Measurements from ENCODE around the gene LRRTM4. TPM values are rescaled to one million over a fixed set of nuclear protein-coding genes. Genes with fewer than 3 reads are reported as not detected.
"Not testable (repeated sequence)": the region's sequence is repeated elsewhere in the genome, so short reads cannot be mapped to it uniquely, and the experiment has no call there.

LRRTM4 gene
- total RNA-seq, 1 donor from 2014 or later, result not detected

- FAIRE-seq (no peak), DNase-seq (ENCODE audit: low read depth) (no peak)
- Histone ChIP-seq H3K36me3 (ENCODE audit: control insufficient read depth, insufficient read depth, low read length) (no peaks in the 10 kb centered on the region), H3K27me3 (ENCODE audit: control insufficient read depth, insufficient read depth, low read length) (no peaks in the 10 kb centered on the region), H3K4me3 (ENCODE audit: low read depth, low read length) (no peak overlapping the region)
- no peak for TF ChIP-seq CTCF (IDR thresholded peaks at IDR 0.05; ENCODE audit: insufficient read depth, low read length, severe bottlenecking)
These were observed 419.2 kb downstream of the LRRTM4 start for GRCh38 chr2:77102927-77103326.

DNA sequence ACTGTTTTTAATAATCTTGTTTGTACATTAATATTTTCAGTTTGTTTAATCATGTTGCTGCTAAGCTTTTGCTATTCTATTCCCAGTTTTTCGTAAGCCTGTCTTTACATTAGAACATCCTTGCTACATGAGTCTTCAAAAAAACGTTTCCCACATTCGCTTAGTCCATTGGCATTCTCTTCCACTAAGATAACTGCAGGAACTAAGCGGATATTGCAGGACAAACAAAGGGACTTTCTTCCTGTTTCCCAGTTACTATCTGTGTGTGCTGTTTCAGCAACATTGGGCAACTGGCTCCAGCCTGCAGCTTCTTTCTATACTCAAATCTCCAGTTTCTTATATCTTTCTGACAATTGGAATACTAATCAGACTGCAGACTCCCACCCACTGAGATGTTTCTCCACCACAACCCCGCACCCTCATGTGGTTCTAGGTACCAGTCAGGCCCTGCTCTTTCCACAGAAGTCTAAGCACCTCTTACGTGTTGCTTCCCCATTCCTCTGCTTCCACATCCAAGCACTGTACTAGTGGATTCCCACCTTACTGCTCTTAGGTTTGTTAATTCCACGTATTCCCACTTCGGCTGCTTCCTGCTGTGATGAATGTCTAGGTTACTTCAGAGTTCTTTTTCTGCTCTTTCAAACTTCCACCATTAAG, 420.3 kb downstream of the LRRTM4 start:
- no peak for DNase-seq (ENCODE audit: low read depth)
- Histone ChIP-seq H3K4me3 (ENCODE audit: low read depth, low read length) (no peak overlapping the region), H3K36me3 (ENCODE audit: control insufficient read depth, insufficient read depth, low read length) (no peaks in the 10 kb centered on the region), H3K27me3 (ENCODE audit: control insufficient read depth, insufficient read depth, low read length) (no peaks in the 10 kb centered on the region)
- FAIRE-seq, result no peak
- TF ChIP-seq CTCF (IDR thresholded peaks at IDR 0.05; ENCODE audit: insufficient read depth, low read length, severe bottlenecking), result no peak

GRCh38 chr2:77099961-77100360, 422.2 kb downstream of the LRRTM4 start:
- Histone ChIP-seq H3K4me3 (ENCODE audit: low read depth, low read length) (no peak overlapping the region), H3K27me3 (ENCODE audit: control insufficient read depth, insufficient read depth, low read length) (no peaks in the 10 kb centered on the region), H3K36me3 (ENCODE audit: control insufficient read depth, insufficient read depth, low read length) (no peaks in the 10 kb centered on the region)
- no peak for TF ChIP-seq CTCF (IDR thresholded peaks at IDR 0.05; ENCODE audit: insufficient read depth, low read length, severe bottlenecking)
- FAIRE-seq (no peak), DNase-seq (ENCODE audit: low read depth) (no peak)

DNA sequence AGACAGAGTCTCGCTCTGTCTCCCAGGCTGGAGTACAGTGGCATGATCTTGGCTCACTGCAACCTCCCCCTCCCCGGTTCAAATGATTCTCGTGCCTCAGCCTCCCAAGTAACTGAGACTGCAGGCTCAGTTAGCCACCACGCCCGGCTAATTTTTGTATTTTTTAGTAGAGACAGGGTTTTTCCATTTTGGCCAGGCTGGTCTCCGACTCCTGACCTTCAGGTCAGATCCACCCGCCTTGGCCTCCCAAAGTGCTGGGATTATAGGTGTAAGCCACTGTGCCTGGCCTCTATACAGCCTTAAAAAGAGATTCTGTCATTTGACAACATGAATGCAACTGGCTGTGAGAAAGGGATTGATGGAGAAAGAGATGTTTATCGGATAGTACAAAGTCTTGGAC, 426.7 kb downstream of the LRRTM4 start:
- not testable (repeated sequence) for FAIRE-seq; H3K27me3 ChIP-seq (ENCODE audit: control insufficient read depth, insufficient read depth, low read length); DNase-seq (ENCODE audit: low read depth); H3K4me3 ChIP-seq (ENCODE audit: low read depth, low read length); H3K36me3 ChIP-seq (ENCODE audit: control insufficient read depth, insufficient read depth, low read length)

DNA sequence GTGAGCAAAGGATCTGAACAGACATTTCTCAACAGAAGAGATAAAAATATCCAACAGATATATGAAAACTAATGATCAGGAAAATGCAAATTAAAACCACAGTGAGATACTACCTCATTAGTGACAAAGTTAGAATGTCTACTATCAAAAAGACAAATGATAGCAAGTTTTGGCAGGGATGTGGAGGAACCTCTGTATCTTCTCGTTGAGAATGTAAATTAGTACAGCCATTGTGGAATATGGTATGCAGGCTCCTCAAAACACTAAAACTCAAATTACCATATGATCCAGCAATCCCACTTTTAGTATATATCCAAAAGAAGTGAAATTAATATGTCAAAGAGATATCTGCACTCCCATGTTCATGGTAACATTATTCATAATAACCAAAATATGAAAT, 427.1 kb downstream of the LRRTM4 start:
- no peak for DNase-seq (ENCODE audit: low read depth)
- TF ChIP-seq CTCF (IDR thresholded peaks at IDR 0.05; ENCODE audit: insufficient read depth, low read length, severe bottlenecking), result no peak
- no peaks in the 10 kb centered on the region for H3K27me3 ChIP-seq (ENCODE audit: control insufficient read depth, insufficient read depth, low read length)
- FAIRE-seq, result no peak
- no peaks in the 10 kb centered on the region for H3K36me3 ChIP-seq (ENCODE audit: control insufficient read depth, insufficient read depth, low read length)
- H3K4me3 ChIP-seq (ENCODE audit: low read depth, low read length), result no peak overlapping the region

DNA sequence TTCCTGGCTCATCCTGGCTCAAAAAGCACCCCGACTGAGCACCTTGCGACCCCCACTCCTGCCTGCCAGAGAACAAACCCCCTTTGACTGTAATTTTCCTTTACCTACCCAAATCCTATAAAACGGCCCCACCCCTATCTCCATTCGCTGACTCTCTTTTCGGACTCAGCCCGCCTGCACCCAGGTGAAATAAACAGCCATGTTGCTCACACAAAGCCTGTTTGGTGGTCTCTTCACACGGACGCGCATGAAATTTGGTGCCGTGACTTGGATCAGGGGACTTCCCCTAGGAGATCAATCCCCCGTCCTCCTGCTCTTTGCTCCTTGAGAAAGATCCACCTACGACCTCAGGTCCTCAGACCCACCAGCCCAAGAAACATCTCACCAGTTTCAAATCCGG, 433.8 kb downstream of the LRRTM4 start:
- H3K4me3 ChIP-seq (ENCODE audit: low read depth, low read length); H3K27me3 ChIP-seq (ENCODE audit: control insufficient read depth, insufficient read depth, low read length); FAIRE-seq; DNase-seq (ENCODE audit: low read depth); H3K36me3 ChIP-seq (ENCODE audit: control insufficient read depth, insufficient read depth, low read length): not testable (repeated sequence)

GRCh38 chr2:77087987-77088414, 434.2 kb downstream of the LRRTM4 start:
- no peaks in the 10 kb centered on the region for H3K27me3 ChIP-seq (ENCODE audit: control insufficient read depth, insufficient read depth, low read length)
- no peak for TF ChIP-seq CTCF (IDR thresholded peaks at IDR 0.05; ENCODE audit: insufficient read depth, low read length, severe bottlenecking)
- H3K4me3 ChIP-seq (ENCODE audit: low read depth, low read length), result no peak overlapping the region
- H3K36me3 ChIP-seq (ENCODE audit: control insufficient read depth, insufficient read depth, low read length), result no peaks in the 10 kb centered on the region
- no peak for FAIRE-seq
- DNase-seq (ENCODE audit: low read depth), result no peak

All from bronchial epithelial cell (primary cell).